SK-N-SH treated with all-trans-retinoic acid at 6 μM for 48 hours (cell line): ENCODE data around the gene PCARE.

Experiments used
- ARNTL ChIP-seq: fragments of 450-650 bp; formaldehyde crosslinking; IDR thresholded peaks from 2 replicates; pipeline ENCODE4 v1.5.0; 2020; ENCODE audit warnings: low read depth, mild to moderate bottlenecking, moderate library complexity, borderline replicate concordance
- BACH2 ChIP-seq: fragments of 250-450 bp; sonication (Bioruptor Pico); IDR thresholded peaks from 2 replicates; pipeline ENCODE4 v1.9.0; 2021; ENCODE audit warnings: mild to moderate bottlenecking, borderline replicate concordance
- ESRRG ChIP-seq: fragments of 250-450 bp; sonication (Bioruptor Pico); IDR thresholded peaks from 2 replicates; pipeline ENCODE4 v1.6.1; 2021; ENCODE audit warnings: mild to moderate bottlenecking
- GLIS3 ChIP-seq: fragments of 250-450 bp; sonication (Bioruptor Pico); IDR thresholded peaks from 2 replicates; pipeline ENCODE4 v1.5.0; 2020; ENCODE audit warnings: mild to moderate bottlenecking, moderate library complexity
- ISL1 ChIP-seq: fragments of 250-450 bp; sonication (Bioruptor Pico); IDR thresholded peaks from 2 replicates; pipeline ENCODE4 v2.1.2; 2022; ENCODE audit warnings: mild to moderate bottlenecking, moderate library complexity
- PPARA ChIP-seq: fragments of 250-450 bp; sonication (Bioruptor Pico); IDR thresholded peaks from 2 replicates; pipeline ENCODE4 v1.5.0; 2020; ENCODE audit warnings: mild to moderate bottlenecking, borderline replicate concordance
- TOX ChIP-seq: fragments of 250-450 bp; sonication (Bioruptor Pico); IDR thresholded peaks from 2 replicates; pipeline ENCODE4 v1.8.0; 2021; ENCODE audit warnings: mild to moderate bottlenecking, moderate library complexity, borderline replicate concordance
- ZC3H10 ChIP-seq: fragments of 250-450 bp; sonication (Bioruptor Pico); IDR thresholded peaks from 2 replicates; pipeline ENCODE4 v1.5.1; 2021; ENCODE audit warnings: mild to moderate bottlenecking, moderate library complexity
- ZFP3 ChIP-seq: fragments of 250-450 bp; sonication (Bioruptor Pico); IDR thresholded peaks from 2 replicates; pipeline ENCODE4 v1.5.0; 2020; ENCODE audit warnings: mild to moderate bottlenecking, moderate library complexity
- ZFP30 ChIP-seq: fragments of 450-650 bp; formaldehyde crosslinking; IDR thresholded peaks from 2 replicates; pipeline ENCODE4 v1.5.0; 2022; ENCODE audit warnings: mild to moderate bottlenecking, moderate library complexity
- ZNF70 ChIP-seq: fragments of 450-650 bp; formaldehyde crosslinking; IDR thresholded peaks from 2 replicates; pipeline ENCODE4 v1.5.0; 2020; ENCODE audit warnings: mild to moderate bottlenecking, moderate library complexity
- TF ChIP-seq, protein P1 (sequence below): fragments of 250-450 bp; sonication (Bioruptor Pico); IDR thresholded peaks from 2 replicates; pipeline ENCODE4 v1.5.1; 2021; ENCODE audit warnings: mild to moderate bottlenecking, moderate library complexity
- TF ChIP-seq, protein P2 (sequence below): fragments of 250-450 bp; sonication (Bioruptor Pico); IDR thresholded peaks from 2 replicates; pipeline ENCODE4 v1.8.0; 2020; ENCODE audit warnings: mild to moderate bottlenecking, moderate library complexity, borderline replicate concordance

GRCh38 chr2:29110916-29111535 lies 36.7 kb upstream of the PCARE start:
- TF ChIP-seq ZFP30 (CRISPR knock-in tag), result no peak
- no peak for TF ChIP-seq PPARA
- TF ChIP-seq ZC3H10 (CRISPR knock-in tag), result no peak
- TF ChIP-seq ARNTL, result no peak
- TF ChIP-seq, protein P1, sequence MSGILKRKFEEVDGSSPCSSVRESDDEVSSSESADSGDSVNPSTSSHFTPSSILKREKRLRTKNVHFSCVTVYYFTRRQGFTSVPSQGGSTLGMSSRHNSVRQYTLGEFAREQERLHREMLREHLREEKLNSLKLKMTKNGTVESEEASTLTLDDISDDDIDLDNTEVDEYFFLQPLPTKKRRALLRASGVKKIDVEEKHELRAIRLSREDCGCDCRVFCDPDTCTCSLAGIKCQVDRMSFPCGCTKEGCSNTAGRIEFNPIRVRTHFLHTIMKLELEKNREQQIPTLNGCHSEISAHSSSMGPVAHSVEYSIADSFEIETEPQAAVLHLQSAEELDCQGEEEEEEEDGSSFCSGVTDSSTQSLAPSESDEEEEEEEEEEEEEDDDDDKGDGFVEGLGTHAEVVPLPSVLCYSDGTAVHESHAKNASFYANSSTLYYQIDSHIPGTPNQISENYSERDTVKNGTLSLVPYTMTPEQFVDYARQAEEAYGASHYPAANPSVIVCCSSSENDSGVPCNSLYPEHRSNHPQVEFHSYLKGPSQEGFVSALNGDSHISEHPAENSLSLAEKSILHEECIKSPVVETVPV (CRISPR knock-in tag), result no peak
- TF ChIP-seq, protein P2, sequence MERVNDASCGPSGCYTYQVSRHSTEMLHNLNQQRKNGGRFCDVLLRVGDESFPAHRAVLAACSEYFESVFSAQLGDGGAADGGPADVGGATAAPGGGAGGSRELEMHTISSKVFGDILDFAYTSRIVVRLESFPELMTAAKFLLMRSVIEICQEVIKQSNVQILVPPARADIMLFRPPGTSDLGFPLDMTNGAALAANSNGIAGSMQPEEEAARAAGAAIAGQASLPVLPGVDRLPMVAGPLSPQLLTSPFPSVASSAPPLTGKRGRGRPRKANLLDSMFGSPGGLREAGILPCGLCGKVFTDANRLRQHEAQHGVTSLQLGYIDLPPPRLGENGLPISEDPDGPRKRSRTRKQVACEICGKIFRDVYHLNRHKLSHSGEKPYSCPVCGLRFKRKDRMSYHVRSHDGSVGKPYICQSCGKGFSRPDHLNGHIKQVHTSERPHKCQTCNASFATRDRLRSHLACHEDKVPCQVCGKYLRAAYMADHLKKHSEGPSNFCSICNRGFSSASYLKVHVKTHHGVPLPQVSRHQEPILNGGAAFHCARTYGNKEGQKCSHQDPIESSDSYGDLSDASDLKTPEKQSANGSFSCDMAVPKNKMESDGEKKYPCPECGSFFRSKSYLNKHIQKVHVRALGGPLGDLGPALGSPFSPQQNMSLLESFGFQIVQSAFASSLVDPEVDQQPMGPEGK (CRISPR knock-in tag), result no peak
- TF ChIP-seq ZNF70 (CRISPR knock-in tag), result no peak
- no peak for TF ChIP-seq ZFP3 (CRISPR knock-in tag)
- no peak for TF ChIP-seq ISL1 (CRISPR knock-in tag)
- no peak for TF ChIP-seq ESRRG
- TF ChIP-seq TOX, result no peak
- no peak for TF ChIP-seq GLIS3
- no peak for TF ChIP-seq BACH2 (CRISPR knock-in tag)
